Naive B cell (primary cell): Measurements from ENCODE around the gene RIMBP2. TPM values are rescaled to one million over a fixed set of nuclear protein-coding genes. Genes with fewer than 3 reads are reported as not detected.
A peak's percentile ranks its signal among the peaks of the same experiment; 100 is the strongest.

Source experiments
- ATAC-seq, 2 donors: fragments of 150-1000 bp; cut with Tn5 transposase; 2 replicates each; pipeline ENCODE4 v1.10.0; 2021; ENCODE audit warnings: low read depth in 2 of 2, mild to moderate bottlenecking in 2 of 2, moderate library complexity in 2 of 2
- DNase-seq: peaks from one replicate; pipeline ENCODE4 v3.0.0; 2022
- H3K27ac Mint-ChIP-seq, 6 donors: one replicate each; pipeline ENCODE4 v1.8.0; 2020 to 2022; ENCODE audit warnings: mild to moderate bottlenecking in 6 of 6, mixed read lengths in 6 of 6, moderate library complexity in 5 of 6, inconsistent platforms in 2 of 6
- H3K27me3 Mint-ChIP-seq, 3 donors: one replicate each; pipeline ENCODE4 v1.8.0; 2021 to 2022; ENCODE audit warnings: mixed read lengths in 3 of 3, mild to moderate bottlenecking in 1 of 3
- H3K36me3 Mint-ChIP-seq, 2 donors: one replicate each; pipeline ENCODE4 v1.8.0; 2020 to 2022; ENCODE audit warnings: mixed read lengths in 2 of 2, inconsistent platforms in 1 of 2, mild to moderate bottlenecking in 1 of 2
- H3K4me1 Mint-ChIP-seq, 3 donors: one replicate each; pipeline ENCODE4 v1.8.0; 2020 to 2022; ENCODE audit warnings: mixed read lengths in 3 of 3, inconsistent platforms in 1 of 3, mild to moderate bottlenecking in 1 of 3, moderate library complexity in 1 of 3
- H3K4me3 Mint-ChIP-seq, 8 donors: one replicate each; pipeline ENCODE4 v1.8.0; 2020 to 2022; ENCODE audit warnings: mild to moderate bottlenecking in 8 of 8, mixed read lengths in 8 of 8, moderate library complexity in 8 of 8, inconsistent platforms in 2 of 8
- H3K9me3 Mint-ChIP-seq, 7 donors: one replicate each; pipeline ENCODE4 v1.8.0; 2020 to 2022; ENCODE audit warnings: mixed read lengths in 7 of 7, mild to moderate bottlenecking in 5 of 7, inconsistent platforms in 2 of 7, moderate library complexity in 1 of 7
- polyA plus RNA-seq, 6 donors: library from polyadenylated mRNA; unstranded; fragments of 300-500 nt; fragmentation: Illumina TruSeq; gene quantifications; one replicate each; pipeline ENCODE4 v1.2.3, GENCODE V29; 2021; ENCODE audit warnings: low read depth in 6 of 6

The RIMBP2 gene
- polyA plus RNA-seq, 6 donors from 2014 or later, result 0.04 TPM; not detected in 5

DNA sequence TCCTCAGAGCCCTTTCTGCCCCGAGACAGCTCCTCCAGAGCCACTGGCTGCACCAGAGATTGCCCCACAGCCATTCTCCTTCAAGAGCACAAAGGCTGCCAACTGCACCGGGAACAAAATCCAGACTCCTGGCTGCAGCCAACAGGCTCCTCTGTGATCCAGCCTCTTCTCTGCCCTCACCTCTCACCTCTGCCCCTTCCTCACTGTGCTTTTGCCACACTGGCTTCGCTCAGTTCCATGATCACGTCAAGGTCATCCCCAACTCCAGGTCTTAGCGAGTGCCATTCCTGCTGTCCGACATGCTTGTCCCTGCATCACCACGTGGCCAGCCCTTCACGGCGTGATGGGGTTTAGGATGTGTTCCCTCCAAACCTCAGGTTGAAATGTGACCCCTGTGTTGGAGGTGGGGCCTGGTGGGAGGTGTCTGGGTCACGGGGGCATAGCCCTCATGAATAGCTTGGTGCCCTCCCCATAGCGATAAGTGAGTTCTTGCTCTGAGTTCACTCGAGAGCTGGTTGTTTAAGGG, 229.1 kb downstream of the RIMBP2 start:
- ATAC-seq (no peak), DNase-seq (no peak)
- Mint-ChIP-seq H3K27ac (no peak overlapping the region), H3K27me3 (peaks cover 0 to 7% (median 6%) of the 10 kb centered on the region in 3 donors), H3K9me3 (peaks cover 0 to 6% (median 0%) of the 10 kb centered on the region in 7 donors), H3K36me3 (no peaks in the 10 kb centered on the region), H3K4me3 (no peak overlapping the region), H3K4me1 (no peaks in the 10 kb centered on the region)

DNA sequence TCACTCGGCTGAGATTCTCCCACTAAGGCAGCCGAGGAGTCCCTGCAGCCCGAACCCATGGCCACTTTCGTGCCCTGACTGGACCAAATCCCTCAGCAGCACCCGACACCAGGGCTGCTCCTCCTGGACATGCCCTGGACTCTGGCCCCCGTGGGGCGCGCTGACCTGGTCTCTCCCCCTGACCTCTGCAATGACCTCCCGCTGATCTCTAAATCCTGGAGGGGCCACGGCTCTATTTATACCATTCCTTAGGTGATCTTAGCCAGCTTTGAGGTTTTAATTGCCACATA, 230.0 kb downstream of the RIMBP2 start:
- Mint-ChIP-seq H3K27me3 (peaks cover 0 to 7% (median 6%) of the 10 kb centered on the region in 3 donors), H3K36me3 (no peaks in the 10 kb centered on the region), H3K4me3 (peak overlapping the region in 1 of 8 donors; percentile 22), H3K9me3 (peaks cover 0 to 6% (median 0%) of the 10 kb centered on the region in 7 donors), H3K27ac (no peak overlapping the region), H3K4me1 (no peaks in the 10 kb centered on the region)
- ATAC-seq (no peak), DNase-seq (no peak)

DNA sequence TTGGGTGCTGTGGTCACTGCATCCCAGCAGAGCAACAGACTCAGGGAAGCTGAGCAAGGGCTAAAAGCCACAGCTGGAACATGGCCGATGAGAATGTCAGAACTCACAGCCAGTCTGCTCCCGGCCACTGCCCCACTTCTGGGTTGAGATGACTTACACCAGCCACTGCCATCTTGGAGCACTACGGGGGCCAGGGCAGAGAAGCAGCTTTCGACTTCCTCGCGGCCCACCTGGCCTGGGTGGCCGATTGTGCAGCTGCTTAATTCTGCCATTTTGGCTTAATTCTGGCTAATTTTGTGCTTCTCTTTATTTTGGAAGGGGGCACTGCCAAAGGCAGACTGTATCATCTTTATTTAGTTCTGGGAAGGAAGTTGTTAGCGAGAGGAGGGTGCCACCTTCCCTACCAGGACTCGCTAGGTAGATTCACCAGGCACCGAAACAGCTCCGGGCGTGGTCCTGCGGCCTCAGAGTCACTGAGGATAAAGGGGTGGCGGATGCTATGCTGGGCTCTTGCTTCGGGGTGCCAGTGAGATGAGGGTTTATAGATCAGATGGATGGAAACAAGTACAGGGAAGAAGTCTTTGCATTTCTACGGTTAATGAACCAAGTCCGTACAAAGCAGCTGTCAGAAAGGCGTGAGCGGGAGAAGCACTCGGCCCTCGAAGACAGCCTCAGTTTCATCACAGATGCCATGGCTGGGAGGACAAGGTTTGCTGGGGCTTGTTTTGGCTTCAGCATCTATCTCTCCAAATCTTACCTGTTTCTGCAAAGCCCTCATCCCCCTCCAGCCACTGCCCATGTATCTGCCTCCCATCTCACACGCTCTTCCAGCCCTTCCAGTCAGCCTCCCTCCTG, 230.6 kb downstream of the RIMBP2 start:
- peaks cover 0 to 3% (median 0%) of the 10 kb centered on the region in 3 donors for H3K4me1 Mint-ChIP-seq
- H3K27me3 Mint-ChIP-seq, result peaks cover 0 to 10% (median 7%) of the 10 kb centered on the region in 3 donors
- H3K27ac Mint-ChIP-seq, result no peak overlapping the region
- H3K9me3 Mint-ChIP-seq, result peaks cover 0 to 6% (median 0%) of the 10 kb centered on the region in 7 donors
- H3K36me3 Mint-ChIP-seq, result no peaks in the 10 kb centered on the region
- ATAC-seq (no peak), DNase-seq (no peak)
- H3K4me3 Mint-ChIP-seq, result peak overlapping the region in 1 of 8 donors; percentile 7

GRCh38 chr12:130484221-130484620, 231.9 kb downstream of the RIMBP2 start:
- H3K9me3 Mint-ChIP-seq, result peaks cover 0 to 6% (median 0%) of the 10 kb centered on the region in 7 donors

DNA sequence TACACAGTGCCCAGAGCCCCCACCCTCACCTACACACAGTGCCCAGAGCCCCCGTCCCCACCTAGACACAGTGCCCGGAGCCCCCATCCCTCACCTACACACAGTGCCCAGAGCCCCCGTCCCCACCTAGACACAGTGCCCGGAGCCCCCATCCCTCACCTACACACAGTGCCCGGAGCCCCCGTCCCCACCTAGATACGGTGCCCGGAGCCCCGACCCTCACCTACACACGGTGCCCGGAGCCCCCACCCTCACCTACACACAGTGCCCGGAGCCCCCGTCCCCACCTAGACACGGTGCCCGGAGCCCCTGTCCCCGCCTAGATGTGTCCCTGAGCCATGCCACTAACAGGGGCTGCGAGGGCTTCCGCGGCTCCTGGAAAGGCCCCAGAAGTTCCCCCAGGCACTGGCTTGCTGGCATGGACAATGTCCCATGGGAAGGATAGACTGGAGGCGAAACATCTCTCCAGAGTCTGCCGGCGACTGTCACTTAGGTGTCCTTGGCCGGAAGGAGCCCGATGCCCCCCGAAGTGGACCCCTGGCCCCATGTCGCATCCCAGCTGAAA, 232.4 kb downstream of the RIMBP2 start:
- ATAC-seq, result no peak
- Mint-ChIP-seq H3K27me3 (peaks cover 0 to 8% (median 7%) of the 10 kb centered on the region in 3 donors), H3K9me3 (peaks cover 0 to 6% (median 0%) of the 10 kb centered on the region in 7 donors), H3K27ac (no peak overlapping the region), H3K4me1 (peaks cover 0 to 3% (median 0%) of the 10 kb centered on the region in 3 donors), H3K4me3 (no peak overlapping the region), H3K36me3 (no peaks in the 10 kb centered on the region)
- no peak for DNase-seq

More at GRCh38 chr12:130484221-130484620, 231.9 kb downstream of the RIMBP2 start:
- Mint-ChIP-seq H3K27me3 (peaks cover 0 to 10% (median 7%) of the 10 kb centered on the region in 3 donors), H3K27ac (peak overlapping the region in 1 of 6 donors; percentile 10), H3K36me3 (no peaks in the 10 kb centered on the region), H3K4me3 (no peak overlapping the region), H3K4me1 (peaks cover 0 to 3% (median 0%) of the 10 kb centered on the region in 3 donors)
- DNase-seq (no peak), ATAC-seq (no peak)

DNA sequence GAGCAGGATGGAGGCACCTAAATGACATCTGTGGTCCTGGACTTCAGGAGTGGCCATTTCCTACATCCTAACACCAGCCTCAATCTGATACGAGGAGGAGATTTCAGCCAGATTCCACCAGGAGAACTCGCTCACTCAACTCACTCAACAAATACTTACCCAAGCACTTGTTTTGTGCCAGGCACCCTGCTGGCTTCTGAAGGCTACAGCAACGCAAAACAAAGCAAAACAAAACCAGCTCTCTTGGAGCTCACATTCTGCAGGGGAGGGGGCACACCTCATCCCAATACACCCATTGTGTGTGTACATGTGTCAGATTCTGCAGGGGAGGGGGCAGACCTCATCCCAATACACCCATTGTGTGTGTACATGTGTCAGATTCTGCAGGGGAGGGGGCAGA, 233.7 kb downstream of the RIMBP2 start:
- Mint-ChIP-seq H3K27me3 (peaks cover 0 to 7% (median 4%) of the 10 kb centered on the region in 3 donors), H3K4me1 (peaks cover 0 to 3% (median 0%) of the 10 kb centered on the region in 3 donors), H3K4me3 (no peak overlapping the region), H3K36me3 (no peaks in the 10 kb centered on the region), H3K9me3 (peaks cover 0 to 6% (median 0%) of the 10 kb centered on the region in 7 donors), H3K27ac (no peak overlapping the region)
- no peak for ATAC-seq
- no peak for DNase-seq

- ATAC-seq (no peak), DNase-seq (no peak)
- Mint-ChIP-seq H3K4me1 (peaks cover 0 to 3% (median 0%) of the 10 kb centered on the region in 3 donors), H3K9me3 (no peaks in the 10 kb centered on the region), H3K27me3 (peaks cover 0 to 4% (median 1%) of the 10 kb centered on the region in 3 donors), H3K4me3 (no peak overlapping the region), H3K27ac (no peak overlapping the region), H3K36me3 (no peaks in the 10 kb centered on the region)
Observed at GRCh38 chr12:130481392-130481879, 234.7 kb downstream of the RIMBP2 start.

GRCh38 chr12:130480887-130481286, 235.2 kb downstream of the RIMBP2 start:
- ATAC-seq (no peak), DNase-seq (no peak)
- Mint-ChIP-seq H3K9me3 (peaks cover 0 to 1% (median 0%) of the 10 kb centered on the region in 7 donors), H3K36me3 (no peaks in the 10 kb centered on the region), H3K27ac (no peak overlapping the region), H3K27me3 (peaks cover 0 to 4% (median 0%) of the 10 kb centered on the region in 3 donors), H3K4me3 (no peak overlapping the region), H3K4me1 (peaks cover 0 to 5% (median 0%) of the 10 kb centered on the region in 3 donors)

DNA sequence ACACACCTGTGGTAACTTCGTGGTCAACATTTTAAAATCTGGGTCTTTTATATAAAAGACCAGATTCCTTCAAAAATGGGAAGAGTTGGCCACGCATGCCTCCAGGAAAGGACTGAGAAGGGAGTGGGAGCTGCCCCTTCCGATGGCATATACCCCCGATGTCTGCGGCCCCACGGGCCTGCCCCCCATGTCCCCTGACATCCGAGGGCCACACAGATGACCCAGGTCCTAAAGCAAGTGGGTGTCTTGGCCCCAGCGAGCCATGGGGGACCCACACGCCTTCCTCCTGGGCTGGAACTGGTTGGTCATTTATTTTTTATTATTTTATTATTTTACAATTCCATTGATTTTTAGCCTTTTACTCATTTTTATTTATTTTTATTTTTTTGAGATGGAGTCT, 235.9 kb downstream of the RIMBP2 start:
- H3K27ac Mint-ChIP-seq, result no peak overlapping the region
- no peak overlapping the region for H3K4me3 Mint-ChIP-seq
- no peak for DNase-seq
- no peaks in the 10 kb centered on the region for H3K36me3 Mint-ChIP-seq
- H3K4me1 Mint-ChIP-seq, result peaks cover 0 to 9% (median 0%) of the 10 kb centered on the region in 3 donors
- ATAC-seq, result no peak
- H3K27me3 Mint-ChIP-seq, result peaks cover 0 to 4% (median 0%) of the 10 kb centered on the region in 3 donors
- H3K9me3 Mint-ChIP-seq, result peaks cover 0 to 8% (median 0%) of the 10 kb centered on the region in 7 donors

DNA sequence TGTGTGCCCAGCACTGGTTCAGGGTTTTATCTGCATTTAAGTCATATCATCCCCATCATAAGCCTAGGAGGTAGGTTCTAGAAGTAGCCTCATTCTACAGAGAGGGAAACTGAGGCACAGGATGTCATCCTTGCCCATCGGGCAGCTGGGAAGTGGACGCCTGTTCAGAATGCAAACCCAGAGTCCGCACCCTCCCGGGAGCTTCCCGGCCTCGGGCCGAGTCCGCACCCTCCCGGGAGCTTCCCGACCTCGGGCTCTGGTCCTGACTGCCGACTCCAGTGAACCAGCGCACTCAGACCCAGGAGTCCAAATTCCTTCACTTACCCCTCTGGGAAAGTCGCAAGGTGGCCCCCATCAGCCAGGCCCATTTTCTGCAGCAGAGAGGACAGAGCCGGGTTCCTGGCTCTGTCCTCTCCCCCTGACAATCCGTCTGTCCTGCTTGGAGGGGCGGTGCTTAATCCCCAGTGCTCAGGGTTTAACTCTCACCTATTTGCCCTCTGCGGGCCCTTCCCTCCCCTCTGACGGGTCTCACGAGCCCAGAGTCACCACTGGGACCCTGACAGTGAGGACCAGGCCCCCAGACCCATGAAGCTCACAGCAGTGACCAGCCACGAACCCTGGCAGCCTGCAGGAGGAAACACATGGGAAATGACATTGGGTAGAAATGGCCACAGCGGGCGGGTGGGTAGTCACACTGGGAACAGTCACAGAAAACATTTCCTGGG, 236.5 kb downstream of the RIMBP2 start:
- H3K27ac Mint-ChIP-seq, result no peak overlapping the region
- H3K9me3 Mint-ChIP-seq, result peaks cover 0 to 9% (median 0%) of the 10 kb centered on the region in 7 donors
- H3K4me1 Mint-ChIP-seq, result peaks cover 0 to 9% (median 0%) of the 10 kb centered on the region in 3 donors
- no peaks in the 10 kb centered on the region for H3K36me3 Mint-ChIP-seq
- H3K27me3 Mint-ChIP-seq, result peaks cover 0 to 4% (median 0%) of the 10 kb centered on the region in 3 donors
- H3K4me3 Mint-ChIP-seq, result no peak overlapping the region
- DNase-seq, result no peak
- no peak for ATAC-seq

- DNase-seq (no peak), ATAC-seq (no peak)
- Mint-ChIP-seq H3K4me3 (peak overlapping the region in 1 of 8 donors; percentile 2), H3K36me3 (no peaks in the 10 kb centered on the region), H3K9me3 (peaks cover 0 to 9% (median 0%) of the 10 kb centered on the region in 7 donors), H3K27ac (no peak overlapping the region), H3K27me3 (peaks cover 0 to 4% (median 0%) of the 10 kb centered on the region in 3 donors), H3K4me1 (peaks cover 0 to 9% (median 0%) of the 10 kb centered on the region in 3 donors)
Observed at GRCh38 chr12:130478786-130479185, 237.3 kb downstream of the RIMBP2 start.

- peaks cover 0 to 9% (median 0%) of the 10 kb centered on the region in 3 donors for H3K4me1 Mint-ChIP-seq
- H3K4me3 Mint-ChIP-seq, result peak overlapping the region in 1 of 8 donors; percentile 2
- peaks cover 0 to 9% (median 0%) of the 10 kb centered on the region in 7 donors for H3K9me3 Mint-ChIP-seq
- DNase-seq (no peak), ATAC-seq (no peak)
- no peak overlapping the region for H3K27ac Mint-ChIP-seq
- H3K27me3 Mint-ChIP-seq, result peaks cover 0 to 4% (median 0%) of the 10 kb centered on the region in 3 donors
- H3K36me3 Mint-ChIP-seq, result no peaks in the 10 kb centered on the region
Observed at GRCh38 chr12:130477701-130478100, 238.4 kb downstream of the RIMBP2 start.

DNA sequence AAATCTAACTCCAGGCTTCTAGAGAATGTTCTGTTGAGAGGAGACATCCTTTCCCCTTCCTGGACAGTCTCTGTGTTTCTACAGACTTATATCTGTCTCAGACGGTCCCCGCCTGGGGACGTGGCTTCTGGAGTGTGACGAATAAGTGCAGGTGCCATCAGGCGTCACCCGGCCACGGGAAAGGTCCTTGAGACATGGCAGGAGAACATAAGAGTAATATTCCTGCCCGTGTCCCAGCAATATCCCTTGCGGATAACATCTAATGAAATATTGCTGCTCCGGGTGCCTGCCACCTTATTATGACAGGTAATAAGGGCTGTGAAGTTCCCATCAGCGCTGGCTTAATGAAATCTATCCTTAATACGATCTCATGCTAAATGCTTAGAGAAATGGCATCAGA, 238.8 kb downstream of the RIMBP2 start:
- no peak overlapping the region for H3K4me3 Mint-ChIP-seq
- H3K36me3 Mint-ChIP-seq, result no peaks in the 10 kb centered on the region
- peaks cover 0 to 4% (median 0%) of the 10 kb centered on the region in 3 donors for H3K27me3 Mint-ChIP-seq
- no peak overlapping the region for H3K27ac Mint-ChIP-seq
- DNase-seq (no peak), ATAC-seq (no peak)
- peaks cover 0 to 9% (median 0%) of the 10 kb centered on the region in 3 donors for H3K4me1 Mint-ChIP-seq
- H3K9me3 Mint-ChIP-seq, result peaks cover 0 to 9% (median 0%) of the 10 kb centered on the region in 7 donors
